SK-MEL-5 (cell line): ENCODE results near the gene TRIM33. TPM values are rescaled to one million over a fixed set of nuclear protein-coding genes. Genes with fewer than 3 reads are reported as not detected.
"Not testable (repeated sequence)": the region's sequence is repeated elsewhere in the genome, so short reads cannot be mapped to it uniquely, and the experiment has no call there.

Source experiments
- DNase-seq: peaks from one replicate; pipeline ENCODE4 v3.0.0-alpha.2; 2016; ENCODE audit warnings: low read depth, low spot score
- in situ Hi-C: cut with HindIII; loops from 2 replicates; pipeline ENCODE4 v1.10.0; 2016; ENCODE audit warnings: low sequenced_read_pairs, high pct_unique_total_duplicates, low pct_unique_long_range_greater_than_20kb
- total RNA-seq: library from RNA; depleted of rRNA; stranded (reverse); fragments of >200 nt; shearing (Covaris generic); gene quantifications from 2 replicates; pipeline ENCODE4 v1.2.3, GENCODE V29; 2014

Gene TRIM33
- total RNA-seq, 1 experiment from 2014 or later, result 34.7 TPM

- DNase-seq, in situ Hi-C loops: not testable (repeated sequence)
These were observed 123.4 kb downstream of the TRIM33 start for GRCh38 chr1:114387585-114387984.

DNA sequence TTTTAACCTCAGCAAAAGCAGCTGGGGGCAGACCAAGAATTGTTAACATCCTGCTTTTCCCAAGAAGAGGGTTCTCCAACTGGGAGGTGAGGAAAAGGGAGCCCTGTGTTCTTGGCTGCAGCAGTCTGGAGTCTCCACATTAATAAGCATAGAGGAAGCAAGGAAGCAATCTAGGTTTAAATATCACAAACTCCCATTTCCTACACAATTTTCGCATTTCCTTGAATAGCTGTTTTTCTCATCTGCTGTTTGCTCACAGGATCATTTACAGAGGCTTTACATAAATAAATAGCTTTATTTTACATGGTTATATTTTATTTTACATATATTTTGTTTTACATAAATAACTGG is 124.0 kb downstream of the TRIM33 start:
- in situ Hi-C loops, result no loop called here
- no peak for DNase-seq

DNA sequence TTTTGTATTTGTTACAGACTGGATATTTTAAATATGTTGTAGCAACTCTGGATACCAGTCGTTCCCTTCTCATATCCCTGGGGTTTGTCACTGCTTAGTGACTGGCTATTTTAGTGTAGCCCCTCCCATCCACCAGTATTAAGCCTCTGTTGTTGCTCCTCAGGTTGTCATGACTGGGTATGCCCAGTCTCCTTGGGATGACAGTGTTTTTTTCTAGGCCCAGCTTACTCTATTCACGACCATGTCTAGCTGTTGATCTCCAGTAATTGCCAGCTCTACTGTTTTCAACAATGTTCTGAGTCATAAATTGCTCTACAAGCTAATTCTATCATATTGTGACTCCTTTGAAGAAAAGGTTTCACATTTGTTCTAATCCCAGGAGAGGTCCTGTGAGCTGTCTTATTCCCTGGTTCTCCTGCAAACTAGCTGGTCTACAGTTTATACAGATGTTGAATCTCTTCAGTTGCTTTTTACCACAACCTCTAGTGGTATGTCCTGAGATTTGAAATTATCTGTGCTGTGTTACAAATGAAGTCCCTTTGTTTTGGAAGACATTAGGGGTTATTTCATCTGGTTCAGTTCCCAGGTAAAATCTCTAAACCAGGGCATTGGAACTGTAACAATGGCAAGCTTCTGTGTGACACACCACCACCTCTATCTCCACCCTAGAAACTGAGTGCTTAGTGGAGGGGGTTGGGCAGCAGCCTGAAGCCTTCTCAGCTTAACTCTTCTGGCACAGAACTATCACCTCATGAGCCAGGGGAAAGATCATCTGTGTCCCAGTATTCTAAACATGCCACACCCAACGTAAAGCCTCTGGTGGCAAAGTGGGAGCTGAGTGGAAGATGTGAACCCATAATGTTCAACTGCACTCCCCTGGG is 124.6 kb downstream of the TRIM33 start:
- in situ Hi-C loops, result no loop called here
- DNase-seq, result no peak

DNA sequence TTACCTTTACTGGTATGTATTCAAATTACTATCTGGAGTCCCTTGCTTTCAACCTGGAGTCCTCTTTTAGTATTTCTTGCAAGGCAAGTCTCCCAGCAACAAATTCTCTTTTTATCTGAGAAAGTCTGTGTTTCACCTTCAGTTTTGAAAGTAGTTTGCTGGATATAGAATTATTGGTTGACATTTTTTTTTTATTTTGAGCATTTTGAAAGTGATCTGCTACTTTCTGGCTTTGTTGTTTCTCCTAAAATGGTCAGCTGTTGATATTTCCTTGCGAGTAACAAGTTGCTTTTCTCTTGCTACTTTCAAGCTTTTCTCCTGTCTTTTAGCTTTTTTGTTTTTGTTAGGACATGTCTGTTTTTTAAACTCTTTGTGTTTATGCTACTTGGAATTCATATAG is 126.1 kb downstream of the TRIM33 start:
- in situ Hi-C loops, result no loop called here

DNA sequence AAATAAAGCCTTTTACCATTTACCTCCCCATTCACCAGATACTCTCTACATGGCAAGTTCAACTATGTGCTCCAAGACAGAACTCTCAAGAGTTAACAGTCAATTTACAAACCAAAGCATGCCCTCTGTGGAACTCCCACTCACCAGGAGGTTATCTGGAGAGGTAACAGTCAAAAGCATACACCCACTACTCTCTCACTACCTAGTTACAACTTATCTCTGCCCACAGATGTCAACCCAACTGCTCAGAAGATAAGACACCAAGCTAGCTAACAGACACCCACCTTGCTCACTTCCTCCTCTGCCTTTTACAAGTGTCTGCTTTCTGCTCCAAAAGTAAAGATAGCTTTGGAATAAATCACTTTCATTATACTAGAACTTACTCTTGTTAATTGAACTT is 131.0 kb downstream of the TRIM33 start:
- in situ Hi-C loops, result no loop called here
- DNase-seq, result no peak

More for the DNA sequence above, 126.1 kb downstream of the TRIM33 start:
- DNase-seq, result no peak

DNA sequence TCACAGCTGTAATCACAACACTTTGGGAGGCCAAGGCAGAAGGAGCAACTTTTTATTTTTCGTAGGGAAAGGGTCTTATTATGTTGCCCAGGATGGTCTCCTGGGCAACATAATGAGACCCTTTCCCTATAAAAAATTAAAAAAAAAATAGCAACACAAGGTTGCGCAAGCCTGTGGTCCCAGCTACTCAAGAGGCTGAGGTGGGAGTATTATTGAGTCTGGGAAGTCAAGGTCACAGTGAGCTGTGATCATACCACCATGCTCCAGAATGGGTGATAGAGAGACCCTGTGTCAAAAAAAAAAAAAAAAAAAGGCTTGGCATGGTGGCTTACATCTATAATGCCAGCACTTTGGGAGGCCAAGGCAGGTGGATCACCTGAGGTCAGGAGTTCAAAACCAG is 131.6 kb downstream of the TRIM33 start:
- no peak for DNase-seq
- in situ Hi-C loops, result no loop called here

GRCh38 chr1:114377356-114377755 is 133.6 kb downstream of the TRIM33 start:
- no peak for DNase-seq

DNA sequence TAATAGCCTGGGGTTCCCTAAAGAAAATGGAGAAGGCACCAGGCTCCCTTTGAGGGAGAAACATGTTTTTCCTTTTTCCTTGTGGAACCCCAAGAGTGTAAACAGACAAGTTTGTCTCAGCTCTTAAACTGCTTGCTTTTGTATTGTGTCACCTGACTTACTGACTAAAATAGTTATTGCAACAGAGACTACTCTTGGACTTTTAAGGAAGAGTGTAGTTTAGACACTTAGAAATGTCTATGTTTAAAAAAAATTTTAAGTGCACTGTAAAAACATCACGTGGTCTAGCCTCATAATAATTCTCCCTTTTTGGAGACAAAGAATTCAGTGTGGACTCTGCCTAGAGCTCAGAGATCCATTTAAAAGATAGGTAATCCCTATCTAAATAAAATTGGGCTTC is 141.1 kb downstream of the TRIM33 start:
- in situ Hi-C loops, result no loop called here
- DNase-seq, result peak; percentile 13

More at GRCh38 chr1:114377356-114377755, 133.6 kb downstream of the TRIM33 start:
- in situ Hi-C loops, result no loop called here

- in situ Hi-C loops, DNase-seq: not testable (repeated sequence)
These were observed 141.6 kb downstream of the TRIM33 start for GRCh38 chr1:114369266-114369919.

GRCh38 chr1:114368560-114369255 is 142.3 kb downstream of the TRIM33 start:
- no peak for DNase-seq
- in situ Hi-C loops, result no loop called here

DNA sequence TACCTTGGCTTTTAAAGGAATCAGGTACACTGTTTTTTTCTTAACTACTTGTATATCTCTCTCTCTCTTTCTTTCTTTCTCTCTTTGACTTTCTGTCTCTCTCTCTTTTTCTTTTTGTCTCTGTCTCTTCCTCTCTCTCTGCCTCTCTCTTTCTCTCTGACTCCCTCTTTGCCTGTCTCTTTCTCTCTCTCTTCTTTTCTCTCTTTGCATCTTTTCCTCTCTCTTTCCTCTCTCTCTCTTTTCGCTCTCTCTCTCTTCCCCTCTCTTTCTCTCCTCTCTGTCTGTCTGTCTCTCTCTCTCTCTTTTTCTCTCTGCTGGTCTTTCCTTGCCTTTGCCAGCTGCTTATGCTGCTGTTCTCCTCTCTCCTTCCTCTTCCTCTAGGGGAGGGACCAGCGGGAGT is 143.2 kb downstream of the TRIM33 start:
- DNase-seq, result no peak
- in situ Hi-C loops, result no loop called here

- DNase-seq, in situ Hi-C loops: not testable (repeated sequence)
These were observed 147.8 kb downstream of the TRIM33 start for GRCh38 chr1:114363230-114363629.

GRCh38 chr1:114359791-114360190 is 151.2 kb downstream of the TRIM33 start:
- in situ Hi-C loops, result no loop called here
- no peak for DNase-seq

DNA sequence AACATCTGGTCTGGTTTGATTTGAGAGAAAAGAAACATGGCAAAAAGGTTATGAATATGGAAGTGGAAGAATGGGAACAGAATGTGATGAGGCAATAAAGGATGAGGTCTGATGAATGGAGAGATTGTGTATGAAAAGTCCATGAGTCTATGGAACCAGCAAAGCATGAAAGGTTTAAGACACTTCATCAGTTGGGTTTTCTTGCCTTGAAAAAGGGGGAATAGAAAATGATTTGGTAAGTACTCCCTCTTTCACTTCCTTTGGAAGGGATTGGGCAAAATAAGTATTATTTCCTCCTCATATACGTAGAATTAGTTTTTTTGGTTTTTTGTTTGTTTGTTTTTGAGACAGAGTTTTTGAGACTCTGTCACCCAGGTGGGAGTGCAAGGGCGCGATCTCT is 155.8 kb downstream of the TRIM33 start:
- DNase-seq, result no peak
- in situ Hi-C loops, result no loop called here

- DNase-seq, result no peak
- in situ Hi-C loops, result no loop called here
These were observed 157.7 kb downstream of the TRIM33 start for GRCh38 chr1:114353262-114353661.

DNA sequence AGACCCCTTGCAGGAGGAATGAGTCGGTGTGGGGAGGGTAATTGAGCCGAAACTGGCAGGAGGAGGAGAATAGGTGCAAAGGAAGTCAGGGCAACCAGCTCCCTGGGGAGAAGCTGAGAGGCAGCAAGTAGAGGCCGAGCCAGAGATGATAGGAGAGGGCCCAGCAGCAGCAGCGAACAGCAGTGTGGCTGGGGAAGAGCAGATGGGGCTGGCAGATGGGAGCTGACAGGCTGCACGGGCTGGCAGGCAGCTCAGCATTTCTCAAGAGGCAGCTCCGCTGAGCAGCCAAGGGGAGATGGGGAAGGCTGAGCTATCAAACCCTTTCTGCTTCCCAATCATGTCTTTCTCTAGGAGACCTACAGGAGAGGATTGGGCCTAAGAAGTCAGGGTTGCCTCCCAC is 158.2 kb downstream of the TRIM33 start:
- in situ Hi-C loops, result no loop called here

DNA sequence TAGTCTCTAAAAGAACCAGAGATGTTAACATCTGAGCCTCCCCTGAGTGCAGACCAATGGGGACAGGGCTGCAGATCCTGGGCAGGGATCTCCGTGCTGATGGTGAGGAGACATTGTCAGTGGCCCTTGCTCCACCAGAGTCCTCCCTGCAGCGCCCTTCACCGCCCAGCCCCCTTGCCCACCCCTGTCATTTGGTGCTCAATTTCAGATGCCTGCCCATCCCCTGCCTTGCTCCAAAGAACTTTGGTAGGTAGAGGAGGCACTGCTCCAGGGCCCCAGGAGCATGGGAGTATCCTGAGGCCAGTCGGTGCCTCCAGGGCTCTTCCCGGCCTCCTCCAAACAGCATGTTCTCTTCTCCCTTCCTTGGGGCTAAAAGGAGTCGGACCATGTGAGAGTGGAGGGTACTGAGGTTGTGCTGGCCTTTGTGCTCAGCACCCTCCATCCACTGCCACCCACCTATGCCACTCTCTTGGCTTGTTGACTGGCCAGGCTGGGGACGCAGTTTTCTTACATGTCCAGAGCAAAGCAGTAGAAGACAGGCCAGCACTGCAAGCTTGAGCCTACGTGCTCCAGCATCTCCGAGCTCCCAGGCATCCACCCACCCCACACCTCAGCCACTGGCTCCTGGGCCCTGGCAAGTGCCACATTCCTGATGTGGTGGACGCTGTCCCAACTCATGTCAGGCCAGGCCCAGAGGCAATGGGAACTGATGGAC is 160.1 kb downstream of the TRIM33 start:
- DNase-seq, result no peak
- in situ Hi-C loops, result no loop called here

More for the DNA sequence above, 158.2 kb downstream of the TRIM33 start:
- DNase-seq, result no peak
